SH-SY5Y (cell line): Measurements from ENCODE around the gene SLC6A20.

Experiments
- GATA2 ChIP-seq: IDR thresholded peaks from 2 replicates; pipeline ENCODE4 v1.6.1; 2011; ENCODE audit warnings: mild to moderate bottlenecking, low read depth, low read length
- GATA3 ChIP-seq: IDR thresholded peaks from 2 replicates; pipeline ENCODE4 v1.6.1; 2011; ENCODE audit warnings: low read depth, mild to moderate bottlenecking, low read length, moderate library complexity

SLC6A20 gene

DNA sequence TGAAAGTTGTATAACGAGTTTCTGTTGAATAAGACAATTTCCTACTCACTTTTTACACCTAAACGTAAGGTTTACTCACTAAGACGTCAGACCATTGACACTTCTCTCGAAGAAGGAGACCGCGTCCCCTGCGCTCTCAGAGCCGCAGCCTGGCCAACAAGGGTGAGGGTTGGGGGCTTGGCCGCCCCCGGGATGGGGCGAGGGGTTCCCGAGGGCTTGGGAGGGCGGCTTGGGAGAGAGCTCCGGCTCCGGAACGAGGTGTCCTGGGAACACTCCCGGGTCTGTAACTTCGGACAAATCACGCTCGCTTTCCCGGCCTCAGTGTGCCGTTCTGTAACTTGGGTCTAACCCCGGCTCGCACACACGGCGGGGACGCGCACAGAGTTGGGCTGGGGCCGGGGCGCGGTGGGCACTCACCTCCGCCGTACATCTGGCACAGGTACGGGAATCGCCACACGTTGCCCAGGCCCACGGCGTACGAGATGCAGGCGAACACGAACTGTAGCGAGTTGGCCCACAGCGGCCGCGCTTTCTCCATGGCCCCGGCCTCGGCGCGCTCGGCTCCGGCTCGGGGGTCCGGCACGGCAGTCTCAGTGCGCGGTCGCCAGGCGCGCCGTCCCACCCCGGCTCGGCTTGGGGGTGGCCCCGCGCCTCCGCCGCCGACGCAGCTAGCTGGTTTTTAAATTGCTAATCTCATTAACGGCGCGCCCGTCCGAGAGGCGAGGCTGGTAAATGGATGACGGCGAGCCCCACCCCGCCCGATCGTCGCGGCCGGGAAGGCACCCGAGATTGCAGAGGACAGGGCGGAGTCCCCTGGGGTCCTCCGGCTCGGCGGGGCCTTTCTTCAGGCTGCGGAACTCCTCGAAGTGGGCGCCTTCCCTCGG is at the start of gene SLC6A20:
SLC6A20 (minus strand) TSS at position 655 of the 884 bp plus-strand sequence; CDS start at position 538, 117 bp downstream.
- TF ChIP-seq GATA2 (no peak), GATA3 (no peak)

GRCh38 chr3:45844616-45845015 is 48.3 kb upstream of the SLC6A20 start:
- no peak for TF ChIP-seq GATA3
- TF ChIP-seq GATA2: no peak

DNA sequence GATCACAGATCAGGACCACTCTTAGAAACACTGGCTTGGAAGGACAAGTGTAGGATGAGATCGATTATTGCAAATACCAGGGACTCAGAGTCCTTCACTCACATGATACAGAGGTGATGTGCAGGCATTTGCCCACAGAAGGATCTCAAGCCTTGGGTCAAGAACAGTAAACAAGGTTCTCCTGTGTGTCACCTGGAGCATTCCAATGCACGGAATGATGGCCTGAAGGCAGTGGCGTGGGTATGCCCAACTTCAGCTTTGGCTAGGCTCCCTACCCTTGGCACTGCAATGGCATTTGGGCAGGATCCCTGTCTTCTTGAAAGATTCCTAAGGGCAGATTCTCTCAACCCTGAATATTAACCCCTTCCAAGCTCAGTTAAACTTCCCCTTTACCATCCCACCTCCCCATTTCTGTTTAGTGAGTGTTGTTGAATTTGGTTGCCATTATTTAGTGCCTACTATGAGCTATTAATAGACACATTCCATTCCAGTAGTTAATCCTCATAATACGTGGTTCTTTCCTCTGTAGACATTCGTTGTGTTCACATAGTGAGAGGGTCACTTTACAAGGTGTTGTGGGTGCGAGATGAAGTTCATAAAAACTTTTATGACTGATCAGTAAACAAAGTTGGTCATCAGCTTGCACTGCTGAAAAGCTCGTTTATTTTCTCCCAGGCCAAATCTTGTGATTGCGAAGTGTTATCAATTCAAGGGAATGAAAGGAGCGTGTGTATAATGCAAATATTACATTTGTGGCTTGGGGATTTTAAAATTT is 46.7 kb upstream of the SLC6A20 start:
- no peak for TF ChIP-seq GATA2
- no peak for TF ChIP-seq GATA3

GRCh38 chr3:45841757-45842491 is 45.6 kb upstream of the SLC6A20 start, which contains the start of gene LZTFL1:
Gene LZTFL1, minus strand, starts transcription at chr3:45842119. Its CDS starts 128 bp downstream, at chr3:45841991.
- TF ChIP-seq GATA2: no peak
- no peak for TF ChIP-seq GATA3

- no peak for TF ChIP-seq GATA3
- TF ChIP-seq GATA2: no peak
These were observed 45.1 kb upstream of the SLC6A20 start for GRCh38 chr3:45841420-45841756.

- TF ChIP-seq GATA2 (no peak), GATA3 (no peak)
These were observed 42.1 kb upstream of the SLC6A20 start for GRCh38 chr3:45838466-45838865.

DNA sequence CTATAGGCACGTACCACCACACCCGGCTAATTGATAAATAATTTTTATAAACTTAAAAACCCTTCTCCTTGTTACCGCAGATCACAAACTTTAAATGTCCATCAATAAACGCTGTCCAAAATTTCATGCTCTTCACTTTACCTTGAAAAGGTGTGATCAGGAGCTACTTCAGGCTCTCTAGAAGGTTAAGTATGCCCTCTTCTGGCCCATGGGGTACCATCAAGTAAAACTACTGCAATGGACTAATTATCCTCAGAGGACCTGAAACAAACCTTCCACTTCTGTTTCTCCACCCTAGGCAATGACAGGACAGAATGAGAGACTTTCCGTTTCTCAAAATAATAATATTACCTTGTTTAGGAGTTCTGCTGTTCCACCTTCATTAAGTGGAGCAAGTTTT is 36.4 kb upstream of the SLC6A20 start:
- TF ChIP-seq GATA3: no peak
- no peak for TF ChIP-seq GATA2

DNA sequence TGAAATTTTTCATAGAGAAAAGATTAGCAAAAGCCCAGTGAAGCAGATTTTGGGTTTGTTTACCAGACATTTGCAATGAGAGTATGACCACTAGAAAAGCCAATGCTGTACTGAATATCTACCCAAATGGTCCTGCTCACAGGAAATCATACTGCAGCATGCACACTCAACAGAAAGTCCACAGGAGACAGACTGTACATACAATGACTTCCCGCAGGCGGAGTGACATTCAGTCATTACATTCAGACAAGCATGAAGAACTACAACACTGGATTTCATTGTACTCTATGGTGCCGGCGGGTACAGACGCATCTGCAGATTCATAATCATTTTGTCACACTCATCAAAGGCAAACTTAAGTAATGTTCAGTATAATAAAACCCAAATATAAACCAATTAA is 33.8 kb upstream of the SLC6A20 start:
- TF ChIP-seq GATA2: no peak
- no peak for TF ChIP-seq GATA3

DNA sequence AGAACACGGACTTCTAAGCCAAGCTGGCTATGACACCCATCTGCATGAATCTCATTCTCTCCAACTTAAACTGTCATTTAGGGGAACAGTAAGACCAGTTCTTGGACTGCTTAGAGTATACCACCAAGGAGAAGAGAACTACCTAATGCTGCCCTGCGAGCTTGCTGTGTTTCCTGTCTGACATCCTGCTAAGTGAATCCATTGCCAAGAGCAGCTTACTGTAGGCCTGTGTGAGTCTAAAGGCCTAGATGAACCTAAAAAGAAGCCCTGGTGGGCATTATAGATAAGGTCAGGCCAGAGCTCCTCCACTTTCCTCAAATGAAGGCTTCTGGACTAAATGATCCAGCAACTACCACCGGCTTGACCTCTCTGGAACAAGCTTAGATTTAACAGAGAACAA is 30.6 kb upstream of the SLC6A20 start:
- TF ChIP-seq GATA2 (no peak), GATA3 (no peak)

GRCh38 chr3:45826321-45826720 is 30.0 kb upstream of the SLC6A20 start:
- TF ChIP-seq GATA2 (no peak), GATA3 (no peak)

- TF ChIP-seq GATA3: no peak
- TF ChIP-seq GATA2: no peak
These were observed 24.8 kb upstream of the SLC6A20 start for GRCh38 chr3:45821127-45821526.

GRCh38 chr3:45819543-45819942 is 23.2 kb upstream of the SLC6A20 start:
- no peak for TF ChIP-seq GATA3
- TF ChIP-seq GATA2: no peak

- TF ChIP-seq GATA2 (no peak), GATA3 (no peak)
These were observed 21.6 kb upstream of the SLC6A20 start for GRCh38 chr3:45817831-45818522.

GRCh38 chr3:45816544-45816943 is 20.2 kb upstream of the SLC6A20 start:
- no peak for TF ChIP-seq GATA2
- no peak for TF ChIP-seq GATA3

DNA sequence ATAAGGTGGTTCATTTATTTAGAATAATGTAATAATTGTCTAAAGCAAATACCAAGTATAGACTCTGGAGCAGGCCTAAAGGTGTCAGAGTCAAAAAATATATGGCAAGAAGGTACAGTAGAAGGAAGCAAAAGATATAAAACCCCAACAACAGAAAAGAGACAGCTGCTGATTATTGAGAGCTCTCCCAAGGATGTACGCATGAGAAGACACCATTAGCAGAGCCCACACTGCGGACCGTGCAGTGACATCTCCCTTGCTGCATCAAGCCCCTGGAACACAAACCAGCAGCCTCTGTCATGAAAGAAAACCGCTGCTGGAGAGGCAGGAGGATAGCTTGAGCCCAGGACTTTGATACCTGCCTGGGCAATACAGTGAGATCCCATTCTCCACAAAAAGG is 18.0 kb upstream of the SLC6A20 start:
- TF ChIP-seq GATA2 (no peak), GATA3 (no peak)
